Breast epithelium (tissue), 4 donors: Measurements from ENCODE around the gene RPS6KL1. TPM values are rescaled to one million over a fixed set of nuclear protein-coding genes. Genes with fewer than 3 reads are reported as not detected.

Experiments used
- DNase-seq, 2 donors: peaks; one replicate each; pipeline ENCODE4 v3.0.0-alpha.2; 2019; ENCODE audit warnings: low spot score in 2 of 2
- H3K27ac ChIP-seq, 2 donors: fragments of 200-600 bp; sonication (generic) in 1 of 2; one replicate each; pipeline ENCODE4 v1.5.1; 2016 to 2019; ENCODE audit warnings: mild to moderate bottlenecking in 1 of 2
- H3K27me3 ChIP-seq, 2 donors: fragments of 200-600 bp; sonication (generic) in 1 of 2; one replicate each; pipeline versions ENCODE4 v1.5.1 to v1.6.0; 2017 to 2019; ENCODE audit warnings: control low read depth in 1 of 2, mild to moderate bottlenecking in 1 of 2
- H3K36me3 ChIP-seq: fragments of 200-600 bp; one replicate; pipeline ENCODE4 v1.5.1; 2019
- H3K4me1 ChIP-seq, 2 donors: fragments of 200-600 bp; sonication (generic); one replicate each; pipeline ENCODE4 v1.5.1; 2016 to 2019; ENCODE audit warnings: control low read depth in 1 of 2
- H3K4me3 ChIP-seq, 3 donors: fragments of 200-600 bp; sonication (generic); 1 replicate in 2 of 3; 2 replicates in 1 of 3; pipeline ENCODE4 v1.5.1; 2016 to 2019; ENCODE audit warnings: mild to moderate bottlenecking in 3 of 3, moderate library complexity in 2 of 3
- H3K9me3 ChIP-seq, 2 donors: fragments of 200-600 bp; sonication (generic) in 1 of 2; one replicate each; pipeline ENCODE4 v1.5.1; 2016 to 2019; ENCODE audit warnings: control low read depth in 1 of 2
- CTCF ChIP-seq, 3 donors: fragments of 450-650 bp; IDR thresholded peaks; one replicate each; pipeline ENCODE4 v1.5.1; 2016 to 2017; ENCODE audit warnings: antibody characterized with exemption in 3 of 3, mild to moderate bottlenecking in 3 of 3, moderate library complexity in 3 of 3
- POLR2A ChIP-seq: fragments of 450-650 bp; IDR thresholded peaks from one replicate; pipeline ENCODE4 v1.6.1; 2016; ENCODE audit warnings: antibody characterized with exemption, mild to moderate bottlenecking, moderate library complexity
- POLR2AphosphoS5 ChIP-seq, 3 donors: sonication (generic); formaldehyde crosslinking; IDR thresholded peaks; one replicate each; pipeline ENCODE4 v1.6.1; 2017; ENCODE audit warnings: antibody characterized with exemption in 3 of 3
- intact Hi-C: fragments of 100-400 bp; cut with DNase I; formaldehyde crosslinking; loops from one replicate; pipeline ENCODE4 v1.15.1; 2023; ENCODE audit warnings: low total_unique reads
- total RNA-seq, 3 donors: library from RNA; depleted of rRNA; stranded (reverse); fragments of >200 nt; gene quantifications; one replicate each; pipeline ENCODE4 v1.1.0, GENCODE V29; 2016

Gene RPS6KL1
- total RNA-seq, 3 donors from 2014 or later = 2.9 to 5.6 (median 3.3) TPM

- H3K36me3 ChIP-seq = no peaks in the 10 kb centered on the region
- H3K27me3 ChIP-seq = no peaks in the 10 kb centered on the region
- peak overlapping the region in 1 of 2 donors; percentile 9 for H3K27ac ChIP-seq
- no peaks in the 10 kb centered on the region for H3K4me1 ChIP-seq
- H3K4me3 ChIP-seq = no peak overlapping the region
- TF ChIP-seq CTCF (IDR thresholded peaks at IDR 0.05) (no peak), POLR2A (no peak), POLR2AphosphoS5 (IDR thresholded peaks at IDR 0.05) (no peak)
- intact Hi-C loops = no loop called here
- H3K9me3 ChIP-seq = no peaks in the 10 kb centered on the region
- no peak for DNase-seq
Measured at GRCh38 chr14:74908861-74909341, 14.2 kb downstream of the RPS6KL1 start.

GRCh38 chr14:74907744-74908143, 15.3 kb downstream of the RPS6KL1 start:
- no peak for TF ChIP-seq CTCF (IDR thresholded peaks at IDR 0.05)
- no peak for TF ChIP-seq POLR2AphosphoS5 (IDR thresholded peaks at IDR 0.05)
- TF ChIP-seq POLR2A = no peak

GRCh38 chr14:74906925-74907521, 16.0 kb downstream of the RPS6KL1 start:
- Histone ChIP-seq H3K27ac (no peak overlapping the region), H3K27me3 (no peaks in the 10 kb centered on the region), H3K4me3 (no peak overlapping the region), H3K9me3 (no peaks in the 10 kb centered on the region), H3K4me1 (no peaks in the 10 kb centered on the region), H3K36me3 (no peaks in the 10 kb centered on the region)
- TF ChIP-seq POLR2AphosphoS5 (IDR thresholded peaks at IDR 0.05) = no peak
- no peak for TF ChIP-seq CTCF (IDR thresholded peaks at IDR 0.05)
- no peak for TF ChIP-seq POLR2A
- intact Hi-C loops = no loop called here
- DNase-seq = no peak

More at GRCh38 chr14:74907744-74908143, 15.3 kb downstream of the RPS6KL1 start:
- H3K27ac ChIP-seq = peak overlapping the region in 1 of 2 donors; percentile 9
- intact Hi-C loops = no loop called here
- no peaks in the 10 kb centered on the region for H3K4me1 ChIP-seq
- no peak for DNase-seq
- no peaks in the 10 kb centered on the region for H3K36me3 ChIP-seq
- no peak overlapping the region for H3K4me3 ChIP-seq
- no peaks in the 10 kb centered on the region for H3K27me3 ChIP-seq
- H3K9me3 ChIP-seq = no peaks in the 10 kb centered on the region

DNA sequence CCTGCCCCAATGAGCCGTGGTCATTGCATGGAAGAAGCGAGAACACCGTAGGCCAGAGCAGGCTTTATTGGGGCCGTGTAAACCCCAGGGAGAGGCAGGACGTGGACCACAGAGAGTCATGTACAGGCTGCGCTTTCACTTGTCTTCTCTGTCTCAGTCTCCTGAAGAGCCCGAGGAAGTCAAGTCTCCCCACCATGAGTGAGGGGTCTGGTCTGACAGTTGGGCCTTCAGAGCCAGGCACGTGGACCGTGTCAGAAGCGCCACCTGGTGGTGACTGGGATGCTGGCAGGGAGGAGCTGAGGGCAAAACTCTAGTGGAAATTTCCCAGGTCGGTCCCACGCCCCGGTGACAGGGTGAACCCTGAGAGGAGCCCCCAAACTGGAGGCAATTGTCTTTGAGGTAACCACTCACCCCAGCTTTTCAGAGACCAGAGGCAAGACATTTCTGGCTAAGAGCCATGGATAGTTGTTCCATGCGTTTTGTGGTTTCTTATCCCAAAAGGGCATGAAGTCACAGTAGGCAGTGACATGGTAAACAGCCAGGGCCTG, 17.4 kb downstream of the RPS6KL1 start:
- Histone ChIP-seq H3K27ac (peak overlapping the region in 1 of 2 donors; percentile 41), H3K9me3 (no peaks in the 10 kb centered on the region), H3K4me1 (no peaks in the 10 kb centered on the region), H3K4me3 (no peak overlapping the region), H3K36me3 (no peaks in the 10 kb centered on the region), H3K27me3 (no peaks in the 10 kb centered on the region)
- intact Hi-C loops = no loop called here
- peak in 1 of 2 donors; percentile 77 for DNase-seq
- TF ChIP-seq CTCF (IDR thresholded peaks at IDR 0.05) = peak; percentile 83 to 91 (median 89)
- TF ChIP-seq POLR2A = no peak

- intact Hi-C loops = no loop called here
- peaks cover 5% of the 10 kb centered on the region for H3K36me3 ChIP-seq
- TF ChIP-seq POLR2AphosphoS5 (IDR thresholded peaks at IDR 0.05) = no peak
- TF ChIP-seq POLR2A = no peak
- TF ChIP-seq CTCF (IDR thresholded peaks at IDR 0.05) = no peak
- no peak overlapping the region for H3K4me3 ChIP-seq
- DNase-seq = no peak
- H3K9me3 ChIP-seq = no peaks in the 10 kb centered on the region
- no peak overlapping the region for H3K27ac ChIP-seq
- no peaks in the 10 kb centered on the region for H3K27me3 ChIP-seq
- no peaks in the 10 kb centered on the region for H3K4me1 ChIP-seq
Measured at GRCh38 chr14:74904635-74905503, 18.2 kb downstream of the RPS6KL1 start.
